Measurements from ENCODE around the gene CCL21. TPM values are rescaled to one million over a fixed set of nuclear protein-coding genes. Genes with fewer than 3 reads are reported as not detected.
"Not testable (repeated sequence)": the region's sequence is repeated elsewhere in the genome, so short reads cannot be mapped to it uniquely, and the experiment has no call there.

Gene CCL21
- total and polyA plus RNA-seq, 12 donors: 2.2 to 295 (median 33.0) TPM

DNA sequence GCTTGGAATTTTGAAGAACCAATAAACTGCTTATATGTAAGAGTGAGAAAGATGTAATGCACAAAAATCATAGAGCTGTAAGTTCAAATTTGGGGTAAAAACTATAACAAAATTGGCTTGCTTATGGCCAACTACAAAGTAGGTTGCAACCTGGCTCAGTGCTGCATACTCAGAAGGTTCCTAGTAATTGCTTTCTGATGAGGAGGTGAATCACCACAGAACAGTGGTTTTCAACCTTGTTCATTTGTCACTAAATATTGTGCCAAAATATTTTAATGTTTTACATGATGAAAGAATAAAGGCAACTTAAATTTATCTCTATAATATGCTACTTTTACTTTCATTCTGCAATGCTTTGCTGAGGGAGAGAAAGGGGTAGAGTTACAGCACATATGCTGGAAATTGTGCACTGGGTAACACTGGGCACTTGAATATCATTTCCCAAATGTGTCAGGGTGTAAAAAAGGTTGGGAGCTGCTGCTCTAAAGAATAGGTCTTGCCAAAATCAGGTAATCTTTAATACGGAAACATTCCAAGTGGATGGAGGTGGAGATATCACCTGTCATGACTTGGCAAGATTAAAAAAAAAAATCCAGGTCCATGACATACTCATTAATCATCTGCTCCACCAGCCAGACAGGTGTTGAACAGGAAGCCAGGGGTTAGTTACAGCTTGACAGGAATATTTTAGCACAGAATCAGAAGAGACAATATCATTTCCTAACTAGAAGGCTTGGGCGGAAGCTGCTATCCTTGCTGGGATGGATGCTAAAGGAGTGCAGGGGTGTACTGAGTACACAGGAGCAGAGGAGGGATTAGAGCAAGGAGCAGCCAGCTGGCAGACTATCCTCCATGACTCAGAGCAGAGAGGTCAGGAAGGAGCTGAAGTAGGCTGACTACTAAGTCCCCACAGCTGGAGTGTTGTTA, 34.6 kb upstream of the CCL21 start:
- intact Hi-C loops (cut with DNase I): no loop called here
- peak; percentile 43 to 76 (median 62) for DNase-seq
- Histone ChIP-seq H3K36me3 (replicated peaks in 1 of 2) (no peaks in the 10 kb centered on the region), H3K27me3 (no peaks in the 10 kb centered on the region), H3K4me1 (replicated peaks in 1 of 2) (peaks cover 0 to 12% of the 10 kb centered on the region in 2 donors), H3K9me3 (replicated peaks in 1 of 3) (no peaks in the 10 kb centered on the region), H3K27ac (no peak overlapping the region), H3K4me3 (no peak overlapping the region)
- 42 to 57% (median 52%) methylated on average over 2 of the region's 2 CpGs for WGBS, 4 donors
- TF ChIP-seq, protein P1, sequence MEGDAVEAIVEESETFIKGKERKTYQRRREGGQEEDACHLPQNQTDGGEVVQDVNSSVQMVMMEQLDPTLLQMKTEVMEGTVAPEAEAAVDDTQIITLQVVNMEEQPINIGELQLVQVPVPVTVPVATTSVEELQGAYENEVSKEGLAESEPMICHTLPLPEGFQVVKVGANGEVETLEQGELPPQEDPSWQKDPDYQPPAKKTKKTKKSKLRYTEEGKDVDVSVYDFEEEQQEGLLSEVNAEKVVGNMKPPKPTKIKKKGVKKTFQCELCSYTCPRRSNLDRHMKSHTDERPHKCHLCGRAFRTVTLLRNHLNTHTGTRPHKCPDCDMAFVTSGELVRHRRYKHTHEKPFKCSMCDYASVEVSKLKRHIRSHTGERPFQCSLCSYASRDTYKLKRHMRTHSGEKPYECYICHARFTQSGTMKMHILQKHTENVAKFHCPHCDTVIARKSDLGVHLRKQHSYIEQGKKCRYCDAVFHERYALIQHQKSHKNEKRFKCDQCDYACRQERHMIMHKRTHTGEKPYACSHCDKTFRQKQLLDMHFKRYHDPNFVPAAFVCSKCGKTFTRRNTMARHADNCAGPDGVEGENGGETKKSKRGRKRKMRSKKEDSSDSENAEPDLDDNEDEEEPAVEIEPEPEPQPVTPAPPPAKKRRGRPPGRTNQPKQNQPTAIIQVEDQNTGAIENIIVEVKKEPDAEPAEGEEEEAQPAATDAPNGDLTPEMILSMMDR (IDR thresholded peaks at IDR 0.05): no peak
- TF ChIP-seq POLR2A (IDR thresholded peaks at IDR 0.05): no peak

DNA sequence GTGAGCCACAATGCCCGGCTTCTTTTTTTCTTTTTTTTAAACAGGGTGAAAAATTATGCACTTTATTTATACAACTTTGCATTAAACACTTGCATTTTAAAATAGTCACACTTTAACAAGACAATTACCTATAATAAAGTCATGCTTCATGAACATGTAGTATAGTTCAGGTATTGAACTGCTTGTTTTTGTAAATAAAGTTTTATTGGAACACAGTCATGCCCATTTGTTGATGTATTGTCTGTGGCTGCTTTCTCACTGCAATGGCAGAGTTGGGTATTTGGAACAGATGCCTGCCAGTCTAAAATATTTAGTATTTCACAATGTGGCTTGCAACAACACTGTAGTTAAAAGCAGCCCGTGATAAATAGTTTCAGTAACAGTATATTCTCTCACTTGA, 32.8 kb upstream of the CCL21 start:
- Histone ChIP-seq H3K27ac (no peak overlapping the region), H3K36me3 (replicated peaks in 1 of 2) (no peaks in the 10 kb centered on the region), H3K9me3 (replicated peaks in 1 of 3) (no peaks in the 10 kb centered on the region), H3K4me3 (no peak overlapping the region), H3K27me3 (no peaks in the 10 kb centered on the region), H3K4me1 (replicated peaks in 1 of 2) (peaks cover 0 to 12% of the 10 kb centered on the region in 2 donors)
- intact Hi-C loops (cut with DNase I): no loop called here
- DNase-seq: no peak
- no peak for TF ChIP-seq POLR2A (IDR thresholded peaks at IDR 0.05)
- TF ChIP-seq, protein P1 (IDR thresholded peaks at IDR 0.05): no peak
- 85 to 92% (median 89%) methylated on average over 2 of the region's 2 CpGs for WGBS, 4 donors

DNA sequence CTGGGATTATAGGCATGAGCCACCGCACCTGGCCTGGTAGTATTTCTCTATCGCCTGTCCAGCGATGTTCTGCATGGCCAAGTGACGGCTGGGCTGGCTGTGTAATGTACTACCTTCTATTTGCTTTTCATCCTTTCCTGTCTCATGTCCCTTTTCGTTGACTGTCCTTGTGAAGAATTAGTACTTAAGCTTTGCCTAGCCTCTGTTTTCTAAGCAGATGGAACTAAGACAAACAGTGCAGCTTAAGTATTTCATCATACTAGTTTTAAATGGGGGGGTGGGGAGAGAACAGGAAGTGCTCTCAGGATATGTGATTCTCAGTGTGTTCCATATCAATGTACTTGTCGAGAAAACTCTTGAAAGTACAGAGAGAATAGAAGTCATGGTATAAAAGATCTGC, 31.7 kb upstream of the CCL21 start:
- Histone ChIP-seq H3K27me3 (no peaks in the 10 kb centered on the region), H3K36me3 (replicated peaks in 1 of 2) (no peaks in the 10 kb centered on the region), H3K27ac (no peak overlapping the region), H3K4me3 (no peak overlapping the region), H3K4me1 (replicated peaks in 1 of 2) (peaks cover 0 to 12% of the 10 kb centered on the region in 2 donors), H3K9me3 (replicated peaks in 1 of 3) (no peaks in the 10 kb centered on the region)
- intact Hi-C loops (cut with DNase I): no loop called here
- TF ChIP-seq POLR2A (IDR thresholded peaks at IDR 0.05): no peak
- TF ChIP-seq, protein P1 (IDR thresholded peaks at IDR 0.05): no peak
- 74 to 81% (median 76%) methylated on average over 6 of the region's 6 CpGs for WGBS, 4 donors
- no peak for DNase-seq

DNA sequence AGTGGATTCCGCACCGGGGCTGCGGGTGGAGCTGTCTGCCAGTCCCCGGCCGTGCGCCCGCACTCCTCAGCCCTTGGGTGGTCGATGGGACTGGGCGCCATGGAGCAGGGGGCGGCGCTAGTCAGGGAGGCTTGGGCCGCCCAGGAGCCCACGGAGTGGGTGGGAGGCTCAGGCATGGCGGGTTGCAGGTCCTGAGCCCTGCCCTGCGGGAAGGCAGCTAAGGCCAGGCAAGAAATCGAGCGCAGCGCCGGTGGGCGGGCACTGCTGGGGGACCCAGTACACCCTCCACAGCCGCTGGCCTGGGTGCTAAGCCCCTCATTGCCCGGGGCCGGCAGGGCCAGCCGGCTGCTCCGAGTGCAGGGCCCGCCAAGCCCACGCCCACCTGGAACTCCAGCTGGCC, 30.2 kb upstream of the CCL21 start:
- H3K27me3 ChIP-seq; H3K4me3 ChIP-seq; intact Hi-C loops (cut with DNase I); H3K9me3 ChIP-seq (replicated peaks in 1 of 3); H3K4me1 ChIP-seq (replicated peaks in 1 of 2); DNase-seq; H3K36me3 ChIP-seq (replicated peaks in 1 of 2); H3K27ac ChIP-seq: not testable (repeated sequence)
- 94 to 97% (median 95%) methylated on average over 8 to 27 of the region's 27 CpGs for WGBS, 4 donors

All from adrenal gland (tissue), 12 donors.